Prostate gland (tissue), 2 donors: Measurements from ENCODE around the gene DYRK2. TPM values are rescaled to one million over a fixed set of nuclear protein-coding genes. Genes with fewer than 3 reads are reported as not detected.
A peak's percentile ranks its signal among the peaks of the same experiment; 100 is the strongest.

Experiments used
- DNase-seq: peaks from one replicate; pipeline ENCODE4 v3.0.0-alpha.2; 2019; ENCODE audit warnings: low spot score
- H3K27ac ChIP-seq, 2 donors: fragments of 200-600 bp; sonication (generic); 2 replicates each; pipeline ENCODE4 v1.5.1; 2017 to 2019
- H3K27me3 ChIP-seq: fragments of 200-600 bp; sonication (generic); replicated peaks from 2 replicates; pipeline ENCODE4 v1.5.1; 2019; ENCODE audit not compliant: insufficient read depth
- H3K36me3 ChIP-seq, 2 donors: fragments of 200-600 bp; sonication (generic); 1 replicate in 1 of 2; 2 replicates in 1 of 2; pipeline versions ENCODE4 v1.5.1 to v1.8.1; 2017 to 2019
- H3K4me1 ChIP-seq: fragments of 200-600 bp; sonication (generic); replicated peaks from 2 replicates; pipeline ENCODE4 v1.5.1; 2019
- H3K4me3 ChIP-seq, 2 donors: fragments of 200-600 bp; sonication (generic); 2 replicates each; pipeline ENCODE4 v1.5.1; 2017 to 2019
- H3K9me3 ChIP-seq: fragments of 200-600 bp; sonication (generic); 2 replicates; pipeline ENCODE4 v1.5.1; 2017
- POLR2A ChIP-seq: fragments of 450-650 bp; IDR thresholded peaks from one replicate; pipeline ENCODE4 v1.6.1; 2016; ENCODE audit warnings: antibody characterized with exemption, mild to moderate bottlenecking
- POLR2AphosphoS5 ChIP-seq: sonication (generic); formaldehyde crosslinking; IDR thresholded peaks from one replicate; pipeline ENCODE4 v1.6.1; 2017; ENCODE audit warnings: antibody characterized with exemption
- WGBS: methylation state at CpG from one replicate; pipeline ENCODE4 v1.1.5; 2018; 5-methylcytosine and 5-hydroxymethylcytosine counted together
- intact Hi-C: fragments of 100-400 bp; cut with DNase I; formaldehyde crosslinking; loops from one replicate; pipeline ENCODE4 v1.14.2; 2022
- total RNA-seq, 2 donors: library from RNA; depleted of rRNA; stranded (reverse); fragments of >200 nt; gene quantifications; one replicate each; pipeline ENCODE4 v1.1.0, GENCODE V29; 2016
- TF ChIP-seq, protein P1 (sequence below), 4 experiments: fragments of 200-600 bp in 2 of 4; fragments of 450-650 bp in 2 of 4; sonication (generic) in 2 of 4; IDR thresholded peaks; 1 replicate in 3 of 4; 2 replicates in 1 of 4; pipeline ENCODE4 v1.5.1; 2016 to 2019; ENCODE audit warnings: antibody characterized with exemption in 4 of 4, mild to moderate bottlenecking in 2 of 4, moderate library complexity in 2 of 4

DYRK2 gene
- total RNA-seq, 2 donors from 2014 or later = 16.7 to 31.9 TPM

DNA sequence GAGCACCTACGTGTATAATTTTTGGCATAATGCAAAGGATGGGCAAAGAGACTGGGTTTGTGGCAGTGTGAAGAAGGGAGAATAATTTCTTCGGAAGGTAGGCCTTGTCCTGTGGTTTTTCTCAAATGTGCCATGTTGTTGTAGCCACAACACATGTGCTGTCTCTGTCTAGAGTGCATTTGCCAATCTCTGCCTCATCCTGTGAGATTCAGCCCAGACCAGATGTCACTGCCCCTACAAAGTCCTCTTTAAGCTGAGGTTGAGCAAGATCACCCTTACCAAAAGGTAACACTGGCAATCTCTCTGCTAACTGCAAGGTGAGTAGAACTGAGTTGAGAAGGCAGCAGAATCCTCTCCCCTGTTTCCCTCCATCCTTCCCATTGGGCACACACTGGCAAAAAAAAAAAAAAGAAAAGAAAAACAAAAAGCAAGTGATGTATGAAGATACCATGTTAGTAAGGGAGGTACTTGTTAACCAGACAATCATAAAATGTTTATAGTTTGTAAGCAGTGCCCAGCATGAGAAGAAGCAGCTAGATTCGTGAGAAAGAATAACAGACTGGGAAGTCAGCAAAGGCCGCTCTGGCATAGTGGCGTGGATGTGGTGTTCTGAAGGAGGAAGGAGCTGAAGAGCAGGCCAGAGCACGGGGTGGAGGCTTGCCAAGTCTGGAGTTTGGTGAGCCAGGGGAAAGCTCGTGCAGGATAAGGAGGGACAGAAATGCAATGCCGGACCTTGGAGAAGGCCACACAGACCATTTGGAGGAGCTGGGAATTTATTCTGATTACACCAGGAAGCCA lies 18.9 kb downstream of the DYRK2 start:
- H3K4me3 ChIP-seq = no peak overlapping the region
- no peaks in the 10 kb centered on the region for H3K27me3 ChIP-seq
- no peaks in the 10 kb centered on the region for H3K9me3 ChIP-seq
- TF ChIP-seq, protein P1, sequence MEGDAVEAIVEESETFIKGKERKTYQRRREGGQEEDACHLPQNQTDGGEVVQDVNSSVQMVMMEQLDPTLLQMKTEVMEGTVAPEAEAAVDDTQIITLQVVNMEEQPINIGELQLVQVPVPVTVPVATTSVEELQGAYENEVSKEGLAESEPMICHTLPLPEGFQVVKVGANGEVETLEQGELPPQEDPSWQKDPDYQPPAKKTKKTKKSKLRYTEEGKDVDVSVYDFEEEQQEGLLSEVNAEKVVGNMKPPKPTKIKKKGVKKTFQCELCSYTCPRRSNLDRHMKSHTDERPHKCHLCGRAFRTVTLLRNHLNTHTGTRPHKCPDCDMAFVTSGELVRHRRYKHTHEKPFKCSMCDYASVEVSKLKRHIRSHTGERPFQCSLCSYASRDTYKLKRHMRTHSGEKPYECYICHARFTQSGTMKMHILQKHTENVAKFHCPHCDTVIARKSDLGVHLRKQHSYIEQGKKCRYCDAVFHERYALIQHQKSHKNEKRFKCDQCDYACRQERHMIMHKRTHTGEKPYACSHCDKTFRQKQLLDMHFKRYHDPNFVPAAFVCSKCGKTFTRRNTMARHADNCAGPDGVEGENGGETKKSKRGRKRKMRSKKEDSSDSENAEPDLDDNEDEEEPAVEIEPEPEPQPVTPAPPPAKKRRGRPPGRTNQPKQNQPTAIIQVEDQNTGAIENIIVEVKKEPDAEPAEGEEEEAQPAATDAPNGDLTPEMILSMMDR (IDR thresholded peaks at IDR 0.05) = no peak
- TF ChIP-seq POLR2AphosphoS5 = no peak
- TF ChIP-seq POLR2A = no peak
- DNase-seq = peak; percentile 43
- no peak overlapping the region for H3K27ac ChIP-seq
- intact Hi-C loops = no loop called here
- H3K36me3 ChIP-seq = no peaks in the 10 kb centered on the region
- H3K4me1 ChIP-seq = no peaks in the 10 kb centered on the region
- 41% methylated on average over 8 of the region's 8 CpGs for WGBS

DNA sequence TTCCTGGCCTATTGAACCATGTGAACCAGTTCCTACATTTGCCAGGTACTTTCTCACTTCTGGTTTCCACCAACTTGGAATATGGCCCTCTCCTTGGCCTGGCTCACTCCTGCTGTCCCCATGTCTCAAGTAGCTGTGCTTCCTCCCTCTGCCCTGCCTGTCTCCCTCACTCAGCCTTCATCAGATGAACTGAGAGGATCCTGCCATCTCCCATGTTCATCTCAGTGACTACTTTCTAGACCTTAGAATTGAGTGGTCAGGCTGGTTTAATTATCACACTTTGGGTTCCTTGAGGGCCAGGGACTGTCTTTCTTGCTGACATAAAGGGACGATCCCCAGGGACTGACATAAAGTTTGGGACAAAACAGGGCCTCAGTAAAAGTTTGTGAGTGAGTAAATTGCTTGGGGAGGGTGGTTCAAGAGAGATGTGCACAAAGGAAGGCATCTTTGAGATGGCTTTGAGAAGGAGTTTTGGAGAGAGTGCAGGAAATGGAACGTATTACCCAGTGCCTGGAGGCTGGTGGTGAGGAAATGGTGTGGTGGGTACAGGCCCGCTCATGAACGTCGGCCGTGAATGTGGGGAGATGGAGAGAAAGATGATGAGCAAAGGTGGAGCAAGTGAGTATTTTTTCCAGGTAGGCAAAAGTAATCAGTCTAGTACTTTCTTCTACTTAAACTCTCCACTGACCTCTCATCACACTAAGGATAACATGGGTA lies 20.8 kb downstream of the DYRK2 start:
- intact Hi-C loops = no loop called here
- TF ChIP-seq POLR2A = no peak
- TF ChIP-seq, protein P1 (IDR thresholded peaks at IDR 0.05) = no peak
- no peak for TF ChIP-seq POLR2AphosphoS5
- Histone ChIP-seq H3K4me3 (no peak overlapping the region), H3K36me3 (no peaks in the 10 kb centered on the region), H3K9me3 (no peaks in the 10 kb centered on the region), H3K27me3 (no peaks in the 10 kb centered on the region), H3K27ac (no peak overlapping the region), H3K4me1 (no peaks in the 10 kb centered on the region)
- WGBS = 85% methylated on average over 6 of the region's 6 CpGs
- no peak for DNase-seq

DNA sequence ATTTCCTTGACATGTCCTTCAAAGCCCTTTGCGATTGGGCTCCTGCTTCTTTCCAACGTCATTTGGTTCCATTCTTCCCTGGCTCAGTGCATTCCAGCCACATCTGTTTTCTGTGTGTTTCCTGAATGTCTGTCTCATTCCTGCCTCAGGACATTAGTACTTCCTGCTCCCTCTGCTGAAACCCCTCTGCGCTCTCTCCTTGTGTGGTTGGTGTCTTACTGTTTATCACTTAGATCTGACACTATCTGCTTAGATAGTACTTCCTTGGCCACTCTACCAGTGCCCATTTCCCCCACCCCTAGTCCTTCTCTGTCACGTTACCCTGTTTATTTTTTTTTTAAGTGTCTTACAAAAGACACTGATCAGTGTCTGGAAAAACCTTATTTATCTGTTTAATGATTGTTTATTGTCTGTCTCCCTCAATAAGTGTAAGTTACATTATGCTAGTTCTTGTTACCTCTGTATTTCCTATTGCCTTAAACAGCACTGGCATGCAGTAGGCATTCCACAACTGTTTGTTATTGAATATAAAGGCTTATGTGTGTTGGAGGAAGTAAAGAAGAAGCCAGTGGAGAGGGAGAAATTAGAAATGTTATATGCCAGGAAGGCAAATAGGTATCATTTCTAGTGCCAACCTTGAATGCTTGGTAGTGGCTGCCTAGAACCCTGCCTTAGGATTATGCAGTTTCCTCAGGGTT lies 21.5 kb downstream of the DYRK2 start:
- intact Hi-C loops = no loop called here
- H3K27me3 ChIP-seq = no peaks in the 10 kb centered on the region
- TF ChIP-seq, protein P1 (IDR thresholded peaks at IDR 0.05) = no peak
- no peak for TF ChIP-seq POLR2AphosphoS5
- no peak for TF ChIP-seq POLR2A
- no peaks in the 10 kb centered on the region for H3K9me3 ChIP-seq
- 74% methylated on average over 4 of the region's 4 CpGs for WGBS
- no peaks in the 10 kb centered on the region for H3K36me3 ChIP-seq
- no peak overlapping the region for H3K4me3 ChIP-seq
- no peak for DNase-seq
- no peaks in the 10 kb centered on the region for H3K4me1 ChIP-seq
- H3K27ac ChIP-seq = no peak overlapping the region

DNA sequence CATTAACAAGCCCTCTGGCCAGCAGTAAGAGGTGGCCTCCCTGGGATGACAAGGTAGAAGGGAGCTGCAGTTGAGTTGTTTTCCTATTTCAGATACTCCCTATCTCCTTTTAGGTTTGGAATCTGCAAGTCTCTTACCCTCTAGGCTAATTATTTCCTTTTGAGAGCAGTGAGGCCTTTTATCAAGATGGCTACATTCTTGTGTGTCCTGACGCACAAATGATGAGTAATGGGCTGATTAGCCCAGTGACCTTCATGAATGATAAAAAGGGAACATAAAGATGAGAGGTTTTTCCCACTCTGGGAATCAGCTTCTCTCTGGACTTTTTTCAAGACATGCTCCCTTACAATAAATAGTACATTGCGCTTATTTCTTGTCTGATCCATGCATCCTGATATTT lies 22.9 kb downstream of the DYRK2 start:
- intact Hi-C loops = no loop called here

More for the DNA sequence above, 22.9 kb downstream of the DYRK2 start:
- Histone ChIP-seq H3K27ac (no peak overlapping the region), H3K4me3 (no peak overlapping the region), H3K4me1 (no peaks in the 10 kb centered on the region), H3K36me3 (no peaks in the 10 kb centered on the region), H3K27me3 (no peaks in the 10 kb centered on the region), H3K9me3 (no peaks in the 10 kb centered on the region)
- TF ChIP-seq POLR2A = no peak
- TF ChIP-seq POLR2AphosphoS5 = no peak
- TF ChIP-seq, protein P1 (IDR thresholded peaks at IDR 0.05) = no peak
- DNase-seq = no peak
- WGBS = 80% methylated on average over 2 of the region's 2 CpGs
